ENCODE data around the gene RUNX2.

The RUNX2 gene

GRCh38 chr6:45297320-45297719, 30.8 kb upstream of the RUNX2 start (continued):
- TF ChIP-seq TCF4 (CRISPR knock-in tag; IDR thresholded peaks at IDR 0.05; ENCODE audit: borderline replicate concordance), result no peak

GRCh38 chr6:45299096-45299581, 29.0 kb upstream of the RUNX2 start:
- no peak for TF ChIP-seq POU6F1 (CRISPR knock-in tag; IDR thresholded peaks at IDR 0.05; ENCODE audit: borderline replicate concordance, low read depth)
- no peak for TF ChIP-seq RARB (CRISPR knock-in tag; IDR thresholded peaks at IDR 0.05)
- TF ChIP-seq TOX (CRISPR knock-in tag; IDR thresholded peaks at IDR 0.05; ENCODE audit: borderline replicate concordance), result no peak
- no peak for TF ChIP-seq ZNF70 (CRISPR knock-in tag; IDR thresholded peaks at IDR 0.05)
- ATAC-seq, result no peak

DNA sequence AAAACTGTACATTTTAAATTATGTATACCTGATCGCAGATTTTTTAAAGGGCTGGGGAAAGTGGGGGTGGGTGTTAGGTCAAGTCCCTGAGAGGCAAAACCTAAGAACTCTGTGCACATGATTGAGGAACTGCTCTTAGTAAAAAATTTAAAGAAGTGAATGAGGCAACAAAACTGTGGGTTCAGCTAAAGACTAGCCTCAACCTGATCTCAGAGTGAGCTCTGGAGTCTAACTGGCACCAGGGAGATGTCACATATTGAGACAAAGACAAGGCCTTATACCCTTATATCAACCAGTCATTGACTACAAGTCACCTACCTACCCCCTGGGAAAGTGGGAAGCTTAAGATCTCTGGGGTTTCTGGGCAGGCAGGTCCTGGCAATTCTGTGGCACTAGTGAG, 27.4 kb upstream of the RUNX2 start:
- TF ChIP-seq CREB5 (CRISPR knock-in tag; IDR thresholded peaks at IDR 0.05; ENCODE audit: low read depth), result no peak
- TF ChIP-seq RARB (CRISPR knock-in tag; IDR thresholded peaks at IDR 0.05), result no peak
- no peak for TF ChIP-seq ISL1 (CRISPR knock-in tag; IDR thresholded peaks at IDR 0.05)
- no peak for TF ChIP-seq CSRNP3 (CRISPR knock-in tag; IDR thresholded peaks at IDR 0.05)
- TF ChIP-seq ZNF8 (CRISPR knock-in tag; IDR thresholded peaks at IDR 0.05), result no peak
- TF ChIP-seq TOX (CRISPR knock-in tag; IDR thresholded peaks at IDR 0.05; ENCODE audit: borderline replicate concordance), result no peak
- TF ChIP-seq ZFP3 (CRISPR knock-in tag; IDR thresholded peaks at IDR 0.05), result no peak
- TF ChIP-seq ESRRG (CRISPR knock-in tag; IDR thresholded peaks at IDR 0.05), result no peak
- no peak for TF ChIP-seq ZFP30 (CRISPR knock-in tag; IDR thresholded peaks at IDR 0.05)
- TF ChIP-seq GLIS3 (CRISPR knock-in tag; IDR thresholded peaks at IDR 0.05), result no peak
- TF ChIP-seq ZNF565 (CRISPR knock-in tag; conservative IDR thresholded peaks at IDR 0.05; ENCODE audit: low read depth), result no peak
- TF ChIP-seq TCF4 (CRISPR knock-in tag; IDR thresholded peaks at IDR 0.05; ENCODE audit: borderline replicate concordance), result no peak
- no peak for TF ChIP-seq POU6F1 (CRISPR knock-in tag; IDR thresholded peaks at IDR 0.05; ENCODE audit: borderline replicate concordance, low read depth)
- TF ChIP-seq PPARA (CRISPR knock-in tag; IDR thresholded peaks at IDR 0.05; ENCODE audit: borderline replicate concordance), result no peak
- no peak for ATAC-seq

GRCh38 chr6:45301348-45302142, 26.6 kb upstream of the RUNX2 start:
- ATAC-seq, result no peak
- TF ChIP-seq PATZ1 (CRISPR knock-in tag; IDR thresholded peaks at IDR 0.05; ENCODE audit: borderline replicate concordance), result no peak
- no peak for TF ChIP-seq TCF4 (CRISPR knock-in tag; IDR thresholded peaks at IDR 0.05; ENCODE audit: borderline replicate concordance)
- no peak for TF ChIP-seq ZNF565 (CRISPR knock-in tag; conservative IDR thresholded peaks at IDR 0.05; ENCODE audit: low read depth)
- TF ChIP-seq ZNF70 (CRISPR knock-in tag; IDR thresholded peaks at IDR 0.05), result no peak
- TF ChIP-seq TSHZ2 (CRISPR knock-in tag; IDR thresholded peaks at IDR 0.05), result no peak
- TF ChIP-seq ISL1 (CRISPR knock-in tag; IDR thresholded peaks at IDR 0.05), result no peak
- TF ChIP-seq ZFP30 (CRISPR knock-in tag; IDR thresholded peaks at IDR 0.05), result no peak
